GM12878 (cell line): Measurements from ENCODE around the gene ADH6. TPM values are rescaled to one million over a fixed set of nuclear protein-coding genes. Genes with fewer than 3 reads are reported as not detected.

ENCODE experiments used
- ATAC-seq: fragments of 200-7000 bp; cut with Tn5 transposase; 3 replicates; pipeline ENCODE4 v1.9.1; 2020; ENCODE audit warnings: mild to moderate bottlenecking, moderate library complexity
- BruUV-seq: library from RNA; stranded (reverse); fragments of 400-500 nt; replicated peaks from 2 replicates; lab custom pipeline; 2021; lab: Mats Ljungman, UMichigan
- CTCF ChIA-PET: fragments of 300-600 bp; sonication (Branson Sonifier 250); formaldehyde crosslinking; extraction: SDS; loops from one replicate; lab custom pipeline; 2021; ENCODE audit warnings: inconsistent platforms; lab: Yijun Ruan, JAX
- POLR2A ChIA-PET: fragments of 350-600 bp; formaldehyde crosslinking; extraction: SDS; loops from one replicate; lab custom pipeline; 2021; ENCODE audit warnings: inconsistent platforms; lab: Charles Lee
- RAD21 ChIA-PET: fragments of 300-600 bp; sonication (Branson Sonifier 250); formaldehyde crosslinking; loops from one replicate; lab custom pipeline; 2023; ENCODE audit warnings: antibody characterized with exemption; ENCODE audit not compliant: unreplicated experiment; lab: Charles Lee
- SMC1A ChIA-PET: fragments of 300-600 bp; sonication (Branson Sonifier 250); formaldehyde crosslinking; loops from one replicate; lab custom pipeline; 2023; ENCODE audit not compliant: unreplicated experiment, uncharacterized antibody; lab: Charles Lee
- DNase-seq: peaks from one replicate; pipeline ENCODE4 v3.0.0-alpha.2; 2011; ENCODE audit warnings: low read depth, low spot score
- FAIRE-seq: peaks from 3 replicates; lab custom pipeline; 2011; peaks lifted over from hg19 to GRCh38; lab: Jason Lieb, UNC
- H2AFZ ChIP-seq: 2 replicates; pipeline ENCODE4 v1.6.0; 2011; ENCODE audit warnings: low read depth, low read length, control low read depth; ENCODE audit not compliant: control insufficient read depth
- H3K27ac ChIP-seq: 2 replicates; pipeline ENCODE4 v1.5.1; 2011; ENCODE audit warnings: control low read depth; ENCODE audit not compliant: control insufficient read depth, insufficient read depth
- H3K27me3 ChIP-seq, 2 experiments: replicated peaks in 1 of 2; 2 replicates each; pipeline versions ENCODE4 v1.6.0 to v1.6.1; 2011; ENCODE audit warnings: low read length in 1 of 2; ENCODE audit not compliant: control insufficient read depth in 2 of 2, insufficient read depth in 2 of 2
- H3K36me3 ChIP-seq, 2 experiments: 2 replicates each; pipeline ENCODE4 v1.5.1; 2011; ENCODE audit warnings: low read length in 1 of 2; ENCODE audit not compliant: control insufficient read depth in 2 of 2, insufficient read depth in 2 of 2
- H3K4me1 ChIP-seq: 2 replicates; pipeline ENCODE4 v1.6.1; 2011; ENCODE audit warnings: mild to moderate bottlenecking, low read length, moderate library complexity, mixed read lengths; ENCODE audit not compliant: control insufficient read depth, insufficient read depth
- H3K4me2 ChIP-seq: 2 replicates; pipeline ENCODE4 v1.6.0; 2011; ENCODE audit warnings: control low read depth; ENCODE audit not compliant: control insufficient read depth, insufficient read depth
- H3K4me3 ChIP-seq: fragments of 200-600 bp; sonication (generic); 2 replicates; pipeline ENCODE4 v1.5.1; 2016
- H3K79me2 ChIP-seq: 2 replicates; pipeline ENCODE4 v1.6.0; 2011; ENCODE audit warnings: low read length; ENCODE audit not compliant: control insufficient read depth, insufficient read depth
- H3K9ac ChIP-seq: 2 replicates; pipeline ENCODE4 v1.8.0; 2011; ENCODE audit warnings: low read length, control low read depth, mixed read lengths; ENCODE audit not compliant: control insufficient read depth, insufficient read depth
- H3K9me3 ChIP-seq: replicated peaks from 3 replicates; pipeline ENCODE4 v1.5.1; 2011; ENCODE audit warnings: mild to moderate bottlenecking, low read length; ENCODE audit not compliant: control insufficient read depth, insufficient read depth
- H4K20me1 ChIP-seq: 2 replicates; pipeline ENCODE4 v1.6.0; 2011; ENCODE audit not compliant: control insufficient read depth, insufficient read depth
- POU2F2 ChIP-seq: IDR thresholded peaks from 3 replicates; pipeline ENCODE4 v1.6.1; 2011; ENCODE audit warnings: low read depth, mild to moderate bottlenecking, low read length, borderline replicate concordance
- SPI1 ChIP-seq: IDR thresholded peaks from 2 replicates; pipeline ENCODE4 v1.6.1; 2011; ENCODE audit warnings: low read depth, mild to moderate bottlenecking, low read length, moderate library complexity, borderline replicate concordance; ENCODE audit not compliant: insufficient read depth
- ZNF217 ChIP-seq: fragments of 450-650 bp; IDR thresholded peaks from 2 replicates; pipeline ENCODE4 v1.6.1; 2017; ENCODE audit warnings: antibody characterized with exemption, mild to moderate bottlenecking
- WGBS: methylation state at CpG from one replicate; pipeline ENCODE4 v1.1.6; 2016; ENCODE audit warnings: low lambda C conversion rate; ENCODE audit not compliant: insufficient replicate concordance, insufficient coverage; ENCODE audit errors: missing lambda C conversion rate; 5-methylcytosine and 5-hydroxymethylcytosine counted together
- in situ Hi-C: fragments of 300-500 bp; cut with MboI; formaldehyde crosslinking; loops from 9 replicates; pipeline ENCODE4 v1.14.3; 2018; ENCODE audit warnings: mixed read lengths
- intact Hi-C: fragments of 100-400 bp; cut with micrococcal nuclease; formaldehyde crosslinking; loops from one replicate; pipeline ENCODE4 v1.14.2; 2022; ENCODE audit not compliant: unreplicated experiment
- polyA plus RNA-seq, 11 experiments: library from polyadenylated mRNA; depleted of rRNA in 4 of 11; unstranded in 6 of 11; stranded (reverse) in 5 of 11; fragments of >200 nt; fragmentation: Nextera tagmentation in 4 of 11; fragmentation: Illumina TruSeq in 1 of 11; extraction: Ambion mirVana in 4 of 11; extraction: Trizol in 1 of 11; gene quantifications; 1 replicate in 1 of 11; 2 replicates in 10 of 11; pipeline versions ENCODE4 v1.2.1 to v1.2.3, GENCODE V29; 2011 to 2016; ENCODE audit warnings: inconsistent platforms in 2 of 11, missing spikeins in 2 of 11, low read depth in 1 of 11
- total RNA-seq, 4 experiments: library from RNA; depleted of rRNA in 3 of 4; stranded (reverse); fragments of >200 nt in 3 of 4; fragmentation: Illumina TruSeq in 1 of 4; extraction: Trizol in 1 of 4; gene quantifications; 2 replicates each; pipeline versions ENCODE4 v1.2.1 to v1.2.3, GENCODE V29; 2013 to 2021
- TF ChIP-seq, protein P1 (sequence below): fragments of 450-650 bp; conservative IDR thresholded peaks from 2 replicates; pipeline ENCODE4 v1.6.1; 2017; ENCODE audit warnings: mild to moderate bottlenecking, moderate library complexity

ADH6 gene
- total and polyA plus RNA-seq, 10 of the 15 experiments (the other 5 are each of a cell fraction or from before 2014, with no cell fraction given): 0.03 to 0.16 TPM; not detected in 8

DNA sequence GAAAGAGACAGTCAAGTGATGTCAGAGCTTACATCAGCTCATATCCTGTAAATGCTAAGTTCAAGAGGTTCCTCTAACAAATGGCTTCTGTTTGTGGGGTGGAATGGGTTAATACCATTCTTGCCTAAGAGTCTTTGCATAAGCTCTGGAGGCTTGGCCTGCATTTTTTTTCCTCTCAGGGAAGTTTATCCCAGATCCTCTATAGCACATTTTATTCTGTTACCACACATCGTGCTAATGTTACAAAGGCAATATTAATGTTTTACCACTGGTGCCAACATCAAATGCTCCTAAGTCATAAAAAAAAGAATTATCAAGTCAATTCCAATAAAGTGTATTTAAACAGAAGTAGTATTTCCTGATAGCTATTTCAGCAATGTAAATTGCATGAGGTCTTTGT is 2.9 kb upstream of the ADH6 start (continued):
- TF ChIP-seq, protein P1, sequence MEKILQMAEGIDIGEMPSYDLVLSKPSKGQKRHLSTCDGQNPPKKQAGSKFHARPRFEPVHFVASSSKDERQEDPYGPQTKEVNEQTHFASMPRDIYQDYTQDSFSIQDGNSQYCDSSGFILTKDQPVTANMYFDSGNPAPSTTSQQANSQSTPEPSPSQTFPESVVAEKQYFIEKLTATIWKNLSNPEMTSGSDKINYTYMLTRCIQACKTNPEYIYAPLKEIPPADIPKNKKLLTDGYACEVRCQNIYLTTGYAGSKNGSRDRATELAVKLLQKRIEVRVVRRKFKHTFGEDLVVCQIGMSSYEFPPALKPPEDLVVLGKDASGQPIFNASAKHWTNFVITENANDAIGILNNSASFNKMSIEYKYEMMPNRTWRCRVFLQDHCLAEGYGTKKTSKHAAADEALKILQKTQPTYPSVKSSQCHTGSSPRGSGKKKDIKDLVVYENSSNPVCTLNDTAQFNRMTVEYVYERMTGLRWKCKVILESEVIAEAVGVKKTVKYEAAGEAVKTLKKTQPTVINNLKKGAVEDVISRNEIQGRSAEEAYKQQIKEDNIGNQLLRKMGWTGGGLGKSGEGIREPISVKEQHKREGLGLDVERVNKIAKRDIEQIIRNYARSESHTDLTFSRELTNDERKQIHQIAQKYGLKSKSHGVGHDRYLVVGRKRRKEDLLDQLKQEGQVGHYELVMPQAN: no peak
- TF ChIP-seq SPI1: no peak

DNA sequence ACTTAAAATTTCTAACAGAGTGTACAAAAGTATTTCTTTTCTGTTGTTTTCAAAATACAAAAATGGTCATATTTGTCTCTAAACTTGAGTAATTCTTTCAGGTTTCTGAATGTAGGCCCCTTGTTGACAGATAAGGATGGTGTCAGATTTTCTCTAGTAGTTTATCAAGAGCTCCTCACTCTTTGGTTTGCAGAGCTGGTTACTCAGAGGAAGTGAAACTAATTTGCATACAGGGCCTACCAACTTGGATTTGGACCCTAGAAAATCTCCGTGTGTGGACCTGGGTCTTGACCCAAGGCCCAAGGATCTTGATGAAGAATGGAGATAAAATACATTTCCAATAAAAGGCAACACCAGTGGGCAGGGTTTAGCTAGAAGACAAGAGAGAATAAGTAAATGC is 433 bp upstream of the ADH6 start:
- no peaks in the 10 kb centered on the region for H3K4me1 ChIP-seq
- in situ Hi-C loops: no loop called here
- RAD21 ChIA-PET: no interaction called here
- H4K20me1 ChIP-seq: no peaks in the 10 kb centered on the region
- H3K4me2 ChIP-seq: no peak overlapping the region
- POLR2A ChIA-PET: no interaction called here
- intact Hi-C loops: no loop called here
- H3K4me3 ChIP-seq: no peak overlapping the region
- 0% methylated on average over 1 of the region's 1 CpG for WGBS
- H3K9ac ChIP-seq: no peak overlapping the region
- no TSS peak for BruUV-seq
- SMC1A ChIA-PET: interaction anchor here (1.0 kb wide), 1 partner anchor 184 kb away, joined by 3 read pairs; no protein-coding TSS in a partner anchor
- no peak overlapping the region for H2AFZ ChIP-seq
- no peaks in the 10 kb centered on the region for H3K36me3 ChIP-seq
- no peaks in the 10 kb centered on the region for H3K27me3 ChIP-seq
- peak; percentile 82; the same call in 2 of the 3 replicates for TF ChIP-seq POU2F2
- TF ChIP-seq ZNF217: no peak
- peak; percentile 86 for TF ChIP-seq SPI1
- TF ChIP-seq, all 136 proteins: peak for 2
- ATAC-seq (peak; percentile 80), FAIRE-seq (no peak), DNase-seq (no peak)
- Histone ChIP-seq H3K27ac (no peak overlapping the region), H3K9me3 (no peaks in the 10 kb centered on the region), H3K79me2 (no peaks in the 10 kb centered on the region)
- CTCF ChIA-PET: interaction anchor here (1.6 kb wide), 1 partner anchor 9 kb away, joined by 5 read pairs; no protein-coding TSS in a partner anchor
